CD4-positive, CD25-positive, alpha-beta regulatory T cell (primary cell): ENCODE data around the gene PRELID2. TPM values are rescaled to one million over a fixed set of nuclear protein-coding genes. Genes with fewer than 3 reads are reported as not detected.

Experiments
- ATAC-seq, 2 donors: fragments of 150-1000 bp; cut with Tn5 transposase; one replicate each; pipeline ENCODE4 v1.10.0; 2021; ENCODE audit warnings: low read depth in 2 of 2, moderate number of reproducible peaks in 2 of 2, moderate library complexity in 1 of 2
- DNase-seq, 3 donors: peaks; one replicate each; pipeline versions ENCODE4 v3.0.0 to v3.0.0-alpha.2; 2012 to 2022; ENCODE audit warnings: mixed read lengths in 1 of 3
- H3K27ac ChIP-seq: one replicate; pipeline ENCODE4 v1.7.0; 2013; ENCODE audit warnings: mild to moderate bottlenecking, low read length; ENCODE audit not compliant: insufficient read depth, poor library complexity, severe bottlenecking
- H3K27me3 ChIP-seq: one replicate; pipeline ENCODE4 v1.7.0; 2013; ENCODE audit warnings: low read length; ENCODE audit not compliant: control insufficient read depth, insufficient read depth
- H3K36me3 ChIP-seq: one replicate; pipeline ENCODE4 v1.7.0; 2013; ENCODE audit warnings: mild to moderate bottlenecking, low read length, moderate library complexity; ENCODE audit not compliant: control insufficient read depth, insufficient read depth
- H3K4me1 ChIP-seq: 2 replicates; pipeline ENCODE4 v1.7.0; 2013; ENCODE audit warnings: mild to moderate bottlenecking, low read length; ENCODE audit not compliant: insufficient read depth, control insufficient read depth, poor library complexity, severe bottlenecking
- H3K4me3 ChIP-seq: one replicate; pipeline ENCODE4 v1.7.0; 2013; ENCODE audit warnings: low read depth, mild to moderate bottlenecking, low read length, moderate library complexity
- H3K9me3 ChIP-seq, 2 experiments: 1 replicate in 1 of 2; 2 replicates in 1 of 2; pipeline ENCODE4 v1.7.0; 2013; ENCODE audit warnings: low read length in 2 of 2, mild to moderate bottlenecking in 1 of 2, moderate library complexity in 1 of 2; ENCODE audit not compliant: control insufficient read depth in 2 of 2
- H3K27ac Mint-ChIP-seq, 3 donors: one replicate each; pipeline ENCODE4 v1.8.0; 2020 to 2022; ENCODE audit warnings: mild to moderate bottlenecking in 3 of 3, mixed read lengths in 3 of 3, moderate library complexity in 2 of 3
- H3K27me3 Mint-ChIP-seq: one replicate; pipeline ENCODE4 v1.8.0; 2022; ENCODE audit warnings: mild to moderate bottlenecking, mixed read lengths
- H3K36me3 Mint-ChIP-seq: one replicate; pipeline ENCODE4 v1.8.0; 2020; ENCODE audit warnings: mixed read lengths
- H3K4me1 Mint-ChIP-seq, 4 donors: one replicate each; pipeline ENCODE4 v1.8.0; 2020 to 2022; ENCODE audit warnings: mixed read lengths in 4 of 4, mild to moderate bottlenecking in 1 of 4
- H3K4me3 Mint-ChIP-seq, 4 donors: one replicate each; pipeline ENCODE4 v1.8.0; 2020 to 2022; ENCODE audit warnings: mild to moderate bottlenecking in 4 of 4, mixed read lengths in 4 of 4, moderate library complexity in 3 of 4
- H3K9me3 Mint-ChIP-seq, 7 donors: one replicate each; pipeline ENCODE4 v1.8.0; 2020 to 2022; ENCODE audit warnings: mixed read lengths in 7 of 7, mild to moderate bottlenecking in 3 of 7, moderate library complexity in 2 of 7
- polyA plus RNA-seq, 4 donors: library from polyadenylated mRNA; unstranded; fragments of 300-500 nt; fragmentation: Illumina TruSeq; gene quantifications; one replicate each; pipeline ENCODE4 v1.2.3, GENCODE V29; 2021
- total RNA-seq: library from RNA; stranded (reverse); gene quantifications from one replicate; pipeline ENCODE4 v1.2.3, GENCODE V29; 2022

The PRELID2 gene
- total and polyA plus RNA-seq, 5 donors from 2014 or later, result 0.72 to 3.1 (median 1.8) TPM

GRCh38 chr5:145777445-145778063 lies 57.6 kb downstream of the PRELID2 start:
- peak overlapping the region in 1 of 3 donors; percentile 28 for H3K27ac Mint-ChIP-seq
- H3K4me3 ChIP-seq, result no peak overlapping the region
- H3K4me3 Mint-ChIP-seq, result no peak overlapping the region
- no peaks in the 10 kb centered on the region for H3K9me3 Mint-ChIP-seq
- H3K27ac ChIP-seq, result no peak overlapping the region
- no peaks in the 10 kb centered on the region for H3K4me1 Mint-ChIP-seq
- no peaks in the 10 kb centered on the region for H3K36me3 ChIP-seq
- no peaks in the 10 kb centered on the region for H3K9me3 ChIP-seq
- H3K27me3 Mint-ChIP-seq, result no peaks in the 10 kb centered on the region
- H3K4me1 ChIP-seq, result no peaks in the 10 kb centered on the region
- no peaks in the 10 kb centered on the region for H3K36me3 Mint-ChIP-seq
- DNase-seq (no peak), ATAC-seq (no peak)
- no peaks in the 10 kb centered on the region for H3K27me3 ChIP-seq

DNA sequence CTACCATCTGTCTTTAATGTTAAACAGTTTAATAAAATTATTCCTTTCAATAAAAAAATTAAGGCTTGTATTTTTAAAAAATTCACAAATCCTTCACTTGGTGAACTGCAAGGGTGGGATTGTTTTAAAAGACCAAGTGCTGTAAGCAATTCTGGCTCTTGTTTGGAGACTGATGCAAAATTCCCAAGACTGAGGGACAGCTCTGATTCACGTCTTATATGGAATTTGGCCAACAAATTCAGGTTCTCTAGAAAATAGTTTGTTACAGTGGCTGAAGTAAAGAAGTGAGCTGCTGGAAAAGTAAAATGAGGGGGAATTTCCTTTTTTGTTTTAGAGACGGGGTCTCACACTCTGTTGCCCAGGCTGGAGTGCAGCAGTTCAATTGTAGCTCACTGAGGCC lies 58.3 kb downstream of the PRELID2 start:
- H3K27me3 Mint-ChIP-seq, result no peaks in the 10 kb centered on the region
- H3K27ac Mint-ChIP-seq, result no peak overlapping the region
- H3K9me3 ChIP-seq, result no peaks in the 10 kb centered on the region
- no peaks in the 10 kb centered on the region for H3K36me3 Mint-ChIP-seq
- H3K4me1 ChIP-seq, result no peaks in the 10 kb centered on the region
- DNase-seq (no peak), ATAC-seq (no peak)
- no peaks in the 10 kb centered on the region for H3K4me1 Mint-ChIP-seq
- H3K36me3 ChIP-seq, result no peaks in the 10 kb centered on the region
- H3K9me3 Mint-ChIP-seq, result no peaks in the 10 kb centered on the region
- H3K27me3 ChIP-seq, result no peaks in the 10 kb centered on the region
- H3K4me3 ChIP-seq, result no peak overlapping the region
- H3K4me3 Mint-ChIP-seq, result no peak overlapping the region
- no peak overlapping the region for H3K27ac ChIP-seq

DNA sequence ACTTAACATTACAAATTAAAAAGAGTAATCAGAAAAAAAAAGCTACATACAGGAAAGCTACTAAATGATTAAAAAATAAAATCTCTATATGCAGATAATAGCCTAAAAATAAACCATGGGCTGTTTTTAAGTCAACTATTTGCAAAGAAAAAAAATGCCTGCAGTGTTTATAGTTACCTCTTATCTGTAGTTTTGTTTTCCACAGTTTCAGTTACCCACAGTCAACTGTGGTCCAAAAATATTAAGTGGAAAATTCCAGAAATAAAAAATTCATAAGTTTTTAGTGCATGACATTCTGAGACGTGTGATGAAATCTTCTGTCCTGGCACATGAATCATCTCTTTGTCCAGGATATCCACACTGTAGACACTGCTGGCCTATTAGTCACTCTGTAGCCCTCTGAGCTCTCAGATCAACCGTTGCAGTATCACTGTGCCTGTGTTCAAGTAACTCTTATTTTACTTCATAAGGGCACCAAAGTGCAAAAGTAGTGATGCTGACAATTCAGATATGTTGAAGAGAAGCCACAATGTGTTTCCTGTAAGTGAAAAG lies 59.2 kb downstream of the PRELID2 start:
- no peaks in the 10 kb centered on the region for H3K4me1 Mint-ChIP-seq
- no peak overlapping the region for H3K4me3 Mint-ChIP-seq
- H3K9me3 Mint-ChIP-seq, result peaks cover 0 to 3% (median 0%) of the 10 kb centered on the region in 7 donors
- Histone ChIP-seq H3K27me3 (no peaks in the 10 kb centered on the region), H3K36me3 (no peaks in the 10 kb centered on the region), H3K4me3 (no peak overlapping the region), H3K27ac (no peak overlapping the region), H3K4me1 (no peaks in the 10 kb centered on the region), H3K9me3 (no peaks in the 10 kb centered on the region)
- no peaks in the 10 kb centered on the region for H3K27me3 Mint-ChIP-seq
- DNase-seq (no peak), ATAC-seq (no peak)
- H3K36me3 Mint-ChIP-seq, result no peaks in the 10 kb centered on the region
- no peak overlapping the region for H3K27ac Mint-ChIP-seq

GRCh38 chr5:145775411-145775810 lies 59.7 kb downstream of the PRELID2 start:
- no peak overlapping the region for H3K27ac Mint-ChIP-seq
- ATAC-seq, result no peak
- H3K9me3 Mint-ChIP-seq, result peaks cover 0 to 3% (median 0%) of the 10 kb centered on the region in 7 donors

DNA sequence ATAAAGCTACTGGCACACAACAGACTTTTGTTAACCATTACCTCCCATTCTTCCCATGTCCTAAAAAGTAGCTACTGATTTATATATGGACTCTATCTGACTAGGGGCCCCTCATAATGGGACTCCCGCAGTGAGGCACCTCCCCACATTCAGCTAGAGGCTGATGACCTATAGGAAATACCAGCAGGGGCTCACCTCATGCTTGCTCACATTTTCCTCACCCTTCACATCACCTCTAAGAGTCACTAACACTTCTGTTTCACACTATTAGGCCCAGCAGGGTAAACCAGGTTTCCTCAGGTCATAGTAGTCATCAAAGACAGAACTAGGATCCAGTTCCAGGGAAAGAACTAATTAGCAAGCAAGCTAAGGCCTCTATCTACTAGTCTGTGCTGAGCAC lies 60.7 kb downstream of the PRELID2 start:
- Histone ChIP-seq H3K9me3 (no peaks in the 10 kb centered on the region), H3K27ac (no peak overlapping the region), H3K36me3 (no peaks in the 10 kb centered on the region), H3K4me1 (no peaks in the 10 kb centered on the region), H3K27me3 (no peaks in the 10 kb centered on the region), H3K4me3 (no peak overlapping the region)
- no peaks in the 10 kb centered on the region for H3K4me1 Mint-ChIP-seq
- H3K36me3 Mint-ChIP-seq, result no peaks in the 10 kb centered on the region
- DNase-seq (no peak), ATAC-seq (no peak)
- H3K27me3 Mint-ChIP-seq, result no peaks in the 10 kb centered on the region
- H3K4me3 Mint-ChIP-seq, result no peak overlapping the region
- H3K9me3 Mint-ChIP-seq, result peaks cover 0 to 3% (median 0%) of the 10 kb centered on the region in 7 donors
- no peak overlapping the region for H3K27ac Mint-ChIP-seq

More at GRCh38 chr5:145775411-145775810, 59.7 kb downstream of the PRELID2 start:
- H3K36me3 ChIP-seq, result no peaks in the 10 kb centered on the region
- no peak overlapping the region for H3K27ac ChIP-seq
- no peak overlapping the region for H3K4me3 Mint-ChIP-seq
- H3K27me3 Mint-ChIP-seq, result no peaks in the 10 kb centered on the region
- no peak overlapping the region for H3K4me3 ChIP-seq
- no peaks in the 10 kb centered on the region for H3K4me1 ChIP-seq
- no peaks in the 10 kb centered on the region for H3K36me3 Mint-ChIP-seq
- DNase-seq, result no peak
- no peaks in the 10 kb centered on the region for H3K4me1 Mint-ChIP-seq
- no peaks in the 10 kb centered on the region for H3K9me3 ChIP-seq
- no peaks in the 10 kb centered on the region for H3K27me3 ChIP-seq

DNA sequence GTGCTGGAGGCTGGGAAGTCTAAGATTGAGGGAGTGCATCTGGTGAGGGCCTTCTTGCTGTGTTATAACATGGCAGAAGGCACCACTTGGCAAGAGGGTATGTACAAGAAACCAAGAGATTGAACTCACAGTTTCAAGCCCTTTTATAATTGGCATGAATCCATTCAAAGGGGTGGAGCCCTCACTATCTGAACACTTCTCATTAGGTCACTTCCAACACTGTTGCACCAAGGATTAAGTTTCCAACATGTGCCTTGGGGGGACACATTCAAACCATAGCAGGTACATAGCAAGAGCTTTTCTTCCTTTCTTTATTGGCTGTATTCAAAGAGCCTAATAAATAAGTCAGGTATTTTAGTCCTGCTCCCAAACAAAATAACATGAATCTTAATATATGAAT lies 62.7 kb downstream of the PRELID2 start:
- H3K27ac Mint-ChIP-seq, result no peak overlapping the region
- no peak overlapping the region for H3K27ac ChIP-seq
- peaks cover 0 to 3% (median 2%) of the 10 kb centered on the region in 7 donors for H3K9me3 Mint-ChIP-seq
- no peaks in the 10 kb centered on the region for H3K9me3 ChIP-seq
- H3K36me3 ChIP-seq, result no peaks in the 10 kb centered on the region
- H3K4me1 ChIP-seq, result no peaks in the 10 kb centered on the region
- no peaks in the 10 kb centered on the region for H3K4me1 Mint-ChIP-seq
- H3K4me3 Mint-ChIP-seq, result no peak overlapping the region
- no peaks in the 10 kb centered on the region for H3K27me3 ChIP-seq
- H3K4me3 ChIP-seq, result no peak overlapping the region
- ATAC-seq (no peak), DNase-seq (no peak)
- H3K36me3 Mint-ChIP-seq, result no peaks in the 10 kb centered on the region
- H3K27me3 Mint-ChIP-seq, result no peaks in the 10 kb centered on the region

- H3K9me3 ChIP-seq, result no peaks in the 10 kb centered on the region
- H3K4me1 ChIP-seq, result no peaks in the 10 kb centered on the region
- H3K9me3 Mint-ChIP-seq, result peaks cover 0 to 5% (median 2%) of the 10 kb centered on the region in 7 donors
- ATAC-seq (no peak), DNase-seq (no peak)
- no peak overlapping the region for H3K27ac ChIP-seq
- no peaks in the 10 kb centered on the region for H3K27me3 Mint-ChIP-seq
- H3K36me3 Mint-ChIP-seq, result no peaks in the 10 kb centered on the region
- H3K27me3 ChIP-seq, result no peaks in the 10 kb centered on the region
- no peaks in the 10 kb centered on the region for H3K36me3 ChIP-seq
- H3K4me3 ChIP-seq, result no peak overlapping the region
- no peak overlapping the region for H3K4me3 Mint-ChIP-seq
- no peak overlapping the region for H3K27ac Mint-ChIP-seq
- H3K4me1 Mint-ChIP-seq, result no peaks in the 10 kb centered on the region
Measured at GRCh38 chr5:145768863-145769262, 66.3 kb downstream of the PRELID2 start.

DNA sequence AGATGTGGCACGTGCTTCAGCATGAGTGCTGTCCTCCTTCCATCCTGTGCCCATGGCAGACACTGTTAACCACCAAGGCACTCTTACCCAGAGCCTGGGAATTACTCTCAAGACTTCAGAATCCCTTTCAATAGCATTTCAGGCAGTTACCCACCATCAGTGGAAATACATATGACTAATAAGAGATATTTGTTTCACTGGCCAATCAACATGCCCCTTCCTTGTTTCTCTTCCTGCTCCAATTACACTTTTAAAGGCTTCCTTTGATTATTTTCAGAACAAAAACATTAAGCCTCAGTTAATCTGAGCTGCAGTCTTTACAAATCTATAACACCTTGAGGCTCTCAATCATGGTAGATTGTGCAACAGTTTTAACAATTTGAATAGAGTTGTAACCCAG lies 70.8 kb downstream of the PRELID2 start:
- Histone ChIP-seq H3K4me1 (no peaks in the 10 kb centered on the region), H3K27ac (no peak overlapping the region), H3K36me3 (no peaks in the 10 kb centered on the region), H3K9me3 (no peaks in the 10 kb centered on the region), H3K4me3 (no peak overlapping the region), H3K27me3 (no peaks in the 10 kb centered on the region)
- Mint-ChIP-seq H3K27ac (no peak overlapping the region), H3K4me3 (no peak overlapping the region), H3K27me3 (no peaks in the 10 kb centered on the region), H3K36me3 (no peaks in the 10 kb centered on the region), H3K4me1 (no peaks in the 10 kb centered on the region), H3K9me3 (peaks cover 0 to 5% (median 0%) of the 10 kb centered on the region in 7 donors)
- no peak for ATAC-seq
- DNase-seq, result no peak
